Esophagus muscularis mucosa (tissue), 4 donors: Measurements from ENCODE around the gene ZNF787. TPM values are rescaled to one million over a fixed set of nuclear protein-coding genes. Genes with fewer than 3 reads are reported as not detected.
"Not testable (repeated sequence)": the region's sequence is repeated elsewhere in the genome, so short reads cannot be mapped to it uniquely, and the experiment has no call there.

ENCODE experiments used
- DNase-seq: peaks from one replicate; pipeline ENCODE4 v3.0.0-alpha.2; 2017; ENCODE audit errors: extremely low spot score
- H3K27ac ChIP-seq, 4 donors: fragments of 200-600 bp; sonication (generic); replicated peaks in 1 of 4; 1 replicate in 3 of 4; 2 replicates in 1 of 4; pipeline ENCODE4 v1.5.1; 2016 to 2019; ENCODE audit warnings: mild to moderate bottlenecking in 1 of 4
- H3K27me3 ChIP-seq, 4 donors: fragments of 200-600 bp; sonication (generic); one replicate each; pipeline versions ENCODE4 v1.5.1 to v1.6.0; 2016 to 2019
- H3K36me3 ChIP-seq, 4 donors: fragments of 200-600 bp; sonication (generic); one replicate each; pipeline ENCODE4 v1.5.1; 2016 to 2019
- H3K4me1 ChIP-seq, 4 donors: fragments of 200-600 bp; sonication (generic); one replicate each; pipeline ENCODE4 v1.5.1; 2016 to 2019
- H3K4me3 ChIP-seq, 4 donors: fragments of 200-600 bp; sonication (generic); 1 replicate in 2 of 4; 2 replicates in 2 of 4; pipeline ENCODE4 v1.5.1; 2016 to 2019; ENCODE audit warnings: mild to moderate bottlenecking in 4 of 4, moderate library complexity in 1 of 4
- H3K9me3 ChIP-seq, 4 donors: fragments of 200-600 bp; sonication (generic); 1 replicate in 3 of 4; 2 replicates in 1 of 4; pipeline ENCODE4 v1.5.1; 2016 to 2019
- EP300 ChIP-seq: sonication (generic); formaldehyde crosslinking; IDR thresholded peaks from one replicate; pipeline ENCODE4 v1.6.1; 2017; ENCODE audit warnings: antibody characterized with exemption
- POLR2A ChIP-seq: fragments of 450-650 bp; IDR thresholded peaks from one replicate; pipeline ENCODE4 v1.6.1; 2017; ENCODE audit warnings: antibody characterized with exemption, moderate library complexity, mild to moderate bottlenecking, low read depth
- POLR2AphosphoS5 ChIP-seq, 2 donors: sonication (generic); formaldehyde crosslinking; IDR thresholded peaks; one replicate each; pipeline ENCODE4 v1.6.1; 2017; ENCODE audit warnings: antibody characterized with exemption in 2 of 2
- WGBS: methylation state at CpG from one replicate; pipeline ENCODE4 v1.1.5; 2018; 5-methylcytosine and 5-hydroxymethylcytosine counted together
- intact Hi-C: fragments of 100-400 bp; cut with DNase I; formaldehyde crosslinking; loops from one replicate; pipeline ENCODE4 v1.15.1; 2023
- total RNA-seq, 4 donors: library from RNA; depleted of rRNA; stranded (reverse); fragments of >200 nt; gene quantifications; one replicate each; pipeline versions ENCODE4 v1.1.0 to v1.2.1, GENCODE V29; 2016
- TF ChIP-seq, protein P1 (sequence below), 3 experiments: fragments of 200-600 bp in 2 of 3; fragments of 450-650 bp in 1 of 3; sonication (generic) in 2 of 3; IDR thresholded peaks; one replicate each; pipeline ENCODE4 v1.5.1; 2017 to 2019; ENCODE audit warnings: antibody characterized with exemption in 3 of 3, mild to moderate bottlenecking in 2 of 3, moderate library complexity in 1 of 3

The ZNF787 gene
- total RNA-seq, 4 donors from 2014 or later, result 15.0 to 34.2 (median 28.4) TPM

DNA sequence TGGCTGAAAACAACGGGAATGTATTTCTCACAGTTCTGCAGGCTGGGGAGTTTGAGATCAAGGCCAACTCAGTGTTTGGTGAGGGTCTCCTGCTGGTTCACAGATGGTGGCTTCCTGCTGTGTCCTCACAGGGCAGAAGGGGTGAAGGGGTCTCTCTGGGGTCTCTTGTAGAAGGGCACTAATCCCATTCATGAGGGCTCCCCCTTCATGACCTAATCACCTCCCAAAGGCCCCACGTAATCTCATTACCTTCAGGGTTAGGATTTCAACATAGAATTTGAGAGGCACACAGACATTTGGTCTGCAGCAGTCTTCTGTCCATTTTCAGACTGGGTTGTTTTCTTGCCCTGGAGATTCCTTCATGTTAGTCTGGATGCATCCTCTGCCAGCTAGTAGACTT is 31.5 kb upstream of the ZNF787 start:
- TF ChIP-seq POLR2A (no peak), POLR2AphosphoS5 (IDR thresholded peaks at IDR 0.05) (no peak), EP300 (no peak)
- TF ChIP-seq, protein P1, sequence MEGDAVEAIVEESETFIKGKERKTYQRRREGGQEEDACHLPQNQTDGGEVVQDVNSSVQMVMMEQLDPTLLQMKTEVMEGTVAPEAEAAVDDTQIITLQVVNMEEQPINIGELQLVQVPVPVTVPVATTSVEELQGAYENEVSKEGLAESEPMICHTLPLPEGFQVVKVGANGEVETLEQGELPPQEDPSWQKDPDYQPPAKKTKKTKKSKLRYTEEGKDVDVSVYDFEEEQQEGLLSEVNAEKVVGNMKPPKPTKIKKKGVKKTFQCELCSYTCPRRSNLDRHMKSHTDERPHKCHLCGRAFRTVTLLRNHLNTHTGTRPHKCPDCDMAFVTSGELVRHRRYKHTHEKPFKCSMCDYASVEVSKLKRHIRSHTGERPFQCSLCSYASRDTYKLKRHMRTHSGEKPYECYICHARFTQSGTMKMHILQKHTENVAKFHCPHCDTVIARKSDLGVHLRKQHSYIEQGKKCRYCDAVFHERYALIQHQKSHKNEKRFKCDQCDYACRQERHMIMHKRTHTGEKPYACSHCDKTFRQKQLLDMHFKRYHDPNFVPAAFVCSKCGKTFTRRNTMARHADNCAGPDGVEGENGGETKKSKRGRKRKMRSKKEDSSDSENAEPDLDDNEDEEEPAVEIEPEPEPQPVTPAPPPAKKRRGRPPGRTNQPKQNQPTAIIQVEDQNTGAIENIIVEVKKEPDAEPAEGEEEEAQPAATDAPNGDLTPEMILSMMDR (IDR thresholded peaks at IDR 0.05), result no peak
- Histone ChIP-seq H3K9me3 (no peaks in the 10 kb centered on the region), H3K27me3 (no peaks in the 10 kb centered on the region), H3K4me1 (peaks cover 7 to 21% (median 16%) of the 10 kb centered on the region in 4 donors), H3K27ac (no peak overlapping the region), H3K36me3 (peaks cover 0 to 63% (median 37%) of the 10 kb centered on the region in 4 donors), H3K4me3 (no peak overlapping the region)
- no peak for DNase-seq
- intact Hi-C loops, result no loop called here
- WGBS, result 85% methylated on average over 2 of the region's 2 CpGs

DNA sequence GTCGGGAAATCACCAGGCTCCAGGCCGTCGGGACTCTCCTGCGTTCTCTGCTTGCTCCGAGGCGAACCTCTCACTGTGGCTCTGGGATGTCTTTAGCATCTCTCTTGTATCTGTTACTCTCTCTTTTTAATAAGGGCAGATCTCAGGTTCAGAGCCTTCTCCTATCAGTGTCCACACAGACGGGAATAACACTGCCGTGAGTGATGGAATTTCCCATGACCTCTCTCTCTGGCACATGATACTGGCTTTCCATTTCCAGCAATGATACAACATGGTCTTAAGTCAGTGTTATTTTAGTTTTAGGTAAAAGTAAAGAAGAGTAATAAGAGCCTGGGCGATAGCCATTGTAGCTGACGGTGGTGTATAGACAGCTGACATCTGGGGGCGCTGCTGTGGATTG is 29.3 kb upstream of the ZNF787 start:
- peaks cover 7 to 19% (median 11%) of the 10 kb centered on the region in 4 donors for H3K4me1 ChIP-seq
- H3K27me3 ChIP-seq, result no peaks in the 10 kb centered on the region
- H3K27ac ChIP-seq, result peak overlapping the region in 1 of 4 donors; percentile 33
- DNase-seq, result no peak
- TF ChIP-seq EP300 (no peak), POLR2A (no peak), POLR2AphosphoS5 (IDR thresholded peaks at IDR 0.05) (no peak)
- TF ChIP-seq, protein P1 (IDR thresholded peaks at IDR 0.05), result no peak
- no peaks in the 10 kb centered on the region for H3K9me3 ChIP-seq
- no peak overlapping the region for H3K4me3 ChIP-seq
- 76% methylated on average over 9 of the region's 11 CpGs for WGBS
- intact Hi-C loops, result no loop called here
- H3K36me3 ChIP-seq, result peaks cover 11 to 59% (median 42%) of the 10 kb centered on the region in 4 donors

DNA sequence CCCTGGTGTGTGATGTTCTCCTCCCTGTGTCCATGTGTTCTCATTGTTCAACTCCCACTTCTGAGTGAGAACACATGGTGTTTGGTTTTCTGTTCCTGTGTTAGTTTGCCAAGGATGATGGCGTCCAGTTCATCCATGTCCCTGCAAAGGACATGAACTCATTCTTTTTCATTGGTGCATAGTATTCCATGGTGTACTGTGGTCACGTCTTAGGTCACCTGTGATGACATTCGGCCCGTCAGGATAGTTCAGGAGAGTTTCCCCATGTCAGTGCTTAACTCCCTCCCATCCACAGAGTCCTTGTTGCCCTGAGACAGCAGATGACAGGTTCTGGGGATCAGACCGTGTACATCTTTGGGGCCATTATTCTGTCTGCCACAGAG is 28.6 kb upstream of the ZNF787 start:
- Histone ChIP-seq H3K4me3 (no peak overlapping the region), H3K4me1 (peaks cover 7 to 20% (median 9%) of the 10 kb centered on the region in 4 donors), H3K9me3 (no peaks in the 10 kb centered on the region), H3K27ac (peak overlapping the region in 1 of 4 donors; percentile 33), H3K27me3 (no peaks in the 10 kb centered on the region), H3K36me3 (peaks cover 11 to 53% (median 39%) of the 10 kb centered on the region in 4 donors)
- intact Hi-C loops, result loop anchor here (10.0 kb wide), 1 partner anchor 165 kb away; the partner anchor contains the start of gene ZSCAN5A
- no peak for TF ChIP-seq EP300
- TF ChIP-seq POLR2AphosphoS5 (IDR thresholded peaks at IDR 0.05), result no peak
- TF ChIP-seq POLR2A, result no peak
- TF ChIP-seq, protein P1 (IDR thresholded peaks at IDR 0.05), result no peak
- 95% methylated on average over 5 of the region's 5 CpGs for WGBS
- DNase-seq, result no peak

DNA sequence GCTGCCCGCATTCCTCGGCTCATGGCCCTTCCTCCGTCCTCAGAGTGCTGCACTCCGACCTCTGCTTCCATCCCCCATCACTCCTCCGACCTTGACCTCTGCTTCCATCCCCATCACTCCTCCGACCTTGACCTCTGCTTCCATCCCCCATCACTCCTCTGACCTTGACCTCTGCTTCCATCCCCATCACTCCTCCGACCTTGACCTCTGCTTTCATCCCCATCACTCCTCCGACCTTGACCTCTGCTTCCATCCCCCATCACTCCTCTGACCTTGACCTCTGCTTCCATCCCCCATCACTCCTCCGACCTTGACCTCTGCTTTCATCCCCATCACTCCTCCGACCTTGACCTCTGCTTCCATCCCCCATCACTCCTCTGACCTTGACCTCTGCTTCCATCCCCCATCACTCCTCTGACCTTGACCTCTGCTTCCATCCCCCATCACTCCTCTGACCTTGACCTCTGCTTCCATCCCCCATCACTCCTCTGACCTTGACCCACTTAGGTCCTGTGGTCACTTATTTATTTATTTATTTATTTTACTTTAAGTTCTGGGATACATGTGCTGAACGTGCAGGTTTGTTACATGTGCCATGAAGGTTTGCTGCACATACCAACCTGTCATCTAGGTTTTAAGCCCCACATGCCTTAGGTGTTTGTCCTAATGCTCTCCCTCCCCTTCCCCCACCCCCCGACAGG is 28.0 kb upstream of the ZNF787 start:
- 94% methylated on average over 12 of the region's 12 CpGs for WGBS

DNA sequence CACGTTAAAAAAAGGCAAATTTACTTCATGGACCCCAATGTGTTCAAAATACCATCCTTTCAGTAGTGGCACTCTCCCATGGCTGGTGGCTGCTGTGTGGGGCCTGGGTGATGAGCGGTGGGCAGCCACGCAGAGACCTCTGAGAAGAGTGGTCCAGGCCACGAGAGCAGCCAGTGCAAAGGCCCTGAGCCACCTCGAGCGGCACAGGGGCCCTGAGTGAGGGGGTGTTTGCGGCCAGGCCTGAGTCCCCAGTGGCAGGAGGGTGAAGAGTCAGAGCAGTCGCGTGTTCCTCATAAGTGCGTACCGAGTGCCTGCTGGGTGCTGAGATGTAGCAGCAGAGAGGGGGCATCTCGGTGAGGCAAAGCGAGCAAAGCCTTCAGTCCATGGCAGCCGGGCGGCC is 27.0 kb upstream of the ZNF787 start:
- Histone ChIP-seq H3K4me1 (peaks cover 7 to 26% (median 10%) of the 10 kb centered on the region in 4 donors), H3K27me3 (no peaks in the 10 kb centered on the region), H3K36me3 (peaks cover 11 to 45% (median 36%) of the 10 kb centered on the region in 4 donors), H3K9me3 (no peaks in the 10 kb centered on the region), H3K27ac (no peak overlapping the region), H3K4me3 (no peak overlapping the region)
- intact Hi-C loops, result loop anchor here (10.0 kb wide), 1 partner anchor 167 kb away; the partner anchor contains the start of gene ZSCAN5A
- DNase-seq, result no peak
- no peak for TF ChIP-seq POLR2A
- no peak for TF ChIP-seq EP300
- TF ChIP-seq, protein P1 (IDR thresholded peaks at IDR 0.05), result no peak
- no peak for TF ChIP-seq POLR2AphosphoS5 (IDR thresholded peaks at IDR 0.05)
- 98% methylated on average over 8 of the region's 15 CpGs for WGBS

More for the DNA sequence above, 28.0 kb upstream of the ZNF787 start:
- DNase-seq, H3K9me3 ChIP-seq, H3K27me3 ChIP-seq, H3K27ac ChIP-seq, H3K4me3 ChIP-seq: not testable (repeated sequence)
- Histone ChIP-seq H3K36me3 (peaks cover 11 to 47% (median 37%) of the 10 kb centered on the region in 4 donors), H3K4me1 (peaks cover 7 to 24% (median 8%) of the 10 kb centered on the region in 4 donors)
- intact Hi-C loops, result loop anchor here (10.0 kb wide), 1 partner anchor 166 kb away; the partner anchor contains the start of gene ZSCAN5A
